OCI-LY7 (cell line): ENCODE data around the gene FEN1. TPM values are rescaled to one million over a fixed set of nuclear protein-coding genes. Genes with fewer than 3 reads are reported as not detected.

Source experiments
- BruUV-seq: library from RNA; stranded (reverse); fragments of 400-500 nt; replicated peaks from 2 replicates; lab custom pipeline; 2021; lab: Mats Ljungman, UMichigan
- CTCF ChIA-PET: fragments of 300-600 bp; sonication (Branson Sonifier 250); formaldehyde crosslinking; loops from one replicate; lab custom pipeline; 2022; ENCODE audit warnings: antibody characterized with exemption; ENCODE audit not compliant: unreplicated experiment; lab: Charles Lee
- POLR2A ChIA-PET: fragments of 300-600 bp; sonication (Branson Sonifier 250); formaldehyde crosslinking; loops from one replicate; lab custom pipeline; 2022; ENCODE audit warnings: antibody characterized with exemption; lab: Charles Lee
- DNase-seq: peaks from one replicate; pipeline ENCODE4 v3.0.0-alpha.2; 2015; ENCODE audit warnings: low spot score
- H2AFZ ChIP-seq: fragments of 200-600 bp; sonication (generic), shearing (Covaris generic); 2 replicates; pipeline ENCODE4 v1.6.1; 2014; ENCODE audit warnings: mild to moderate bottlenecking, antibody characterized with exemption, low read length, moderate library complexity
- H3K27ac ChIP-seq: fragments of 200-600 bp; sonication (generic); 2 replicates; pipeline ENCODE4 v1.5.1; 2014; ENCODE audit warnings: mixed run types, low read depth, mild to moderate bottlenecking, moderate library complexity, low read length, inconsistent platforms; ENCODE audit not compliant: poor library complexity, severe bottlenecking
- H3K36me3 ChIP-seq: fragments of 200-600 bp; sonication (generic); 2 replicates; pipeline ENCODE4 v1.6.1; 2014; ENCODE audit warnings: mild to moderate bottlenecking, antibody characterized with exemption, low read length, moderate library complexity, mixed read lengths; ENCODE audit not compliant: insufficient read depth
- H3K4me1 ChIP-seq: fragments of 200-600 bp; sonication (generic); 2 replicates; pipeline ENCODE4 v1.5.1; 2014; ENCODE audit warnings: mild to moderate bottlenecking, low read length; ENCODE audit not compliant: insufficient read depth, poor library complexity, severe bottlenecking
- H3K4me2 ChIP-seq: fragments of 200-600 bp; sonication (generic); 2 replicates; pipeline ENCODE4 v1.6.1; 2014; ENCODE audit warnings: mild to moderate bottlenecking, low read length
- H3K4me3 ChIP-seq: fragments of 200-600 bp; sonication (generic); 2 replicates; pipeline ENCODE4 v1.5.1; 2014; ENCODE audit warnings: mild to moderate bottlenecking, low read depth, low read length; ENCODE audit not compliant: poor library complexity, severe bottlenecking
- H3K79me2 ChIP-seq: fragments of 200-600 bp; sonication (generic); 2 replicates; pipeline ENCODE4 v1.6.1; 2016; ENCODE audit warnings: low read depth, mild to moderate bottlenecking, low read length, moderate library complexity, mixed read lengths; ENCODE audit not compliant: insufficient read depth
- H3K9me2 ChIP-seq: fragments of 200-600 bp; sonication (generic); 2 replicates; pipeline ENCODE4 v1.6.1; 2016; ENCODE audit warnings: mild to moderate bottlenecking, low read length, mixed read lengths; ENCODE audit not compliant: insufficient read depth
- H3K9me3 ChIP-seq: fragments of 200-600 bp; sonication (generic); 2 replicates; pipeline ENCODE4 v1.6.1; 2014; ENCODE audit warnings: mild to moderate bottlenecking, mixed run types, low read length, mixed read lengths
- H4K20me1 ChIP-seq: fragments of 200-600 bp; sonication (generic); 2 replicates; pipeline ENCODE4 v1.6.1; 2014; ENCODE audit warnings: mild to moderate bottlenecking, antibody characterized with exemption, low read length, moderate library complexity, mixed read lengths; ENCODE audit not compliant: insufficient read depth
- EZH2phosphoT487 ChIP-seq: fragments of 200-600 bp; sonication (generic); IDR thresholded peaks from 2 replicates; pipeline ENCODE4 v1.6.1; 2018; ENCODE audit warnings: low read depth, borderline replicate concordance, mild to moderate bottlenecking, mixed run types, antibody characterized with exemption, low read length, moderate library complexity, mixed read lengths
- intact Hi-C: fragments of 100-400 bp; cut with micrococcal nuclease; formaldehyde crosslinking; loops from one replicate; pipeline ENCODE4 v1.10.0; 2022; ENCODE audit not compliant: unreplicated experiment
- total RNA-seq, 2 experiments: library from RNA; depleted of rRNA in 1 of 2; stranded (reverse); fragments of >200 nt in 1 of 2; shearing (Covaris generic) in 1 of 2; gene quantifications; 2 replicates each; pipeline ENCODE4 v1.2.3, GENCODE V29; 2014 to 2022
- TF ChIP-seq, protein P1 (sequence below): fragments of 200-600 bp; sonication (generic); conservative IDR thresholded peaks from 2 replicates; pipeline ENCODE4 v1.5.1; 2014; ENCODE audit warnings: mild to moderate bottlenecking, antibody characterized with exemption, low read length, moderate library complexity, mixed read lengths

FEN1 gene
- total RNA-seq, 2 experiments from 2014 or later: 123 to 153 TPM

DNA sequence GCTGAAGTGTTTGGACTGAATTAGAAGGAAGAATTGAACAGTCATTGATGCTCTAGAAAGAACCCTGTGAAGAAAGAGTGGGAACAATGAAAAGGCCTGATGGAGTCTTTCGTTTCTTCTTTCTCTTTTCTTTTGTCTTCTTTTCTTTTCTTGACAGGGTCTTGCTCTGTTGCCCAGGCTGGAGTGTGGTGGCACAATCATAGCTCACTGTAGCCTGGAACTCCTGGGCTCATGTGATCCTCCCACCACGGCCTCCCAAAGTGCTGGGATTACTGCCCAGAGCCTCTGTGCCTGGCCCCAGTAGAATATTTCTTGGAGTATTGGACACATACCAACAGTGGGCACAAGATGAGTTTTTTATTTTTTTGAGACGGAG, 1.1 kb downstream of the FEN1 start:
- no peak overlapping the region for H2AFZ ChIP-seq
- DNase-seq: no peak
- peaks cover 75% of the 10 kb centered on the region for H3K79me2 ChIP-seq
- no peaks in the 10 kb centered on the region for H3K9me2 ChIP-seq
- H3K9me3 ChIP-seq: no peaks in the 10 kb centered on the region
- no TSS peak for BruUV-seq
- peak overlapping the region; percentile 70 for H3K27ac ChIP-seq
- peak overlapping the region; percentile 84 for H3K4me2 ChIP-seq
- ChIA-PET POLR2A (interaction anchor here (0.7 kb wide), 1 partner anchor 86 kb away, joined by 3 read pairs; no protein-coding TSS in a partner anchor), CTCF (interaction anchor here (1.2 to 1.5 kb wide), 2 partner anchors 88 to 288 kb away, joined by 5 read pairs; no protein-coding TSS in a partner anchor)
- H3K4me3 ChIP-seq: peak overlapping the region; percentile 97
- H3K36me3 ChIP-seq: peaks cover 70% of the 10 kb centered on the region
- peaks cover 27% of the 10 kb centered on the region for H3K4me1 ChIP-seq
- intact Hi-C loops: no loop called here
- peaks cover 15% of the 10 kb centered on the region; the same call in 1 of the 2 replicates for H4K20me1 ChIP-seq
- no peak for TF ChIP-seq EZH2phosphoT487
- TF ChIP-seq, protein P1, sequence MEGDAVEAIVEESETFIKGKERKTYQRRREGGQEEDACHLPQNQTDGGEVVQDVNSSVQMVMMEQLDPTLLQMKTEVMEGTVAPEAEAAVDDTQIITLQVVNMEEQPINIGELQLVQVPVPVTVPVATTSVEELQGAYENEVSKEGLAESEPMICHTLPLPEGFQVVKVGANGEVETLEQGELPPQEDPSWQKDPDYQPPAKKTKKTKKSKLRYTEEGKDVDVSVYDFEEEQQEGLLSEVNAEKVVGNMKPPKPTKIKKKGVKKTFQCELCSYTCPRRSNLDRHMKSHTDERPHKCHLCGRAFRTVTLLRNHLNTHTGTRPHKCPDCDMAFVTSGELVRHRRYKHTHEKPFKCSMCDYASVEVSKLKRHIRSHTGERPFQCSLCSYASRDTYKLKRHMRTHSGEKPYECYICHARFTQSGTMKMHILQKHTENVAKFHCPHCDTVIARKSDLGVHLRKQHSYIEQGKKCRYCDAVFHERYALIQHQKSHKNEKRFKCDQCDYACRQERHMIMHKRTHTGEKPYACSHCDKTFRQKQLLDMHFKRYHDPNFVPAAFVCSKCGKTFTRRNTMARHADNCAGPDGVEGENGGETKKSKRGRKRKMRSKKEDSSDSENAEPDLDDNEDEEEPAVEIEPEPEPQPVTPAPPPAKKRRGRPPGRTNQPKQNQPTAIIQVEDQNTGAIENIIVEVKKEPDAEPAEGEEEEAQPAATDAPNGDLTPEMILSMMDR: no peak

DNA sequence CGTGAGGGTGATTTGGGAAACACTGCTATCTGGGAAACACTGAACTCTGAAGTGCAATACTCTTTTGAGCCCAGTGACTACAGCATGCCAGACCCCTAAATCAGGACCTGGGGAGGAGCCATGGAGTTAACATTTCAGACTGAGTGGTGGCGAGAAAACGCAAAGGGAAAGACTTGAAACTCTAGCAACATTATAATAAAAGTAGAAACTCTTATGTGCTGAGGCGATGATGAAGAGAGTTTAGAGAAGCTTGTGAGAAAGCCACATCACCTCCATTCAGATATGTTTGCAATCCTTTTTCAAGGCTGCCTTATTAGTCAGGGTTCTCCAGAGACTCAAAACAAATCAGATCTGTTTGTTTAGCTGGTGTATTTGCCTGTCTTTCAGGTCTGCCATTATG, 1.9 kb downstream of the FEN1 start:
- peak overlapping the region; percentile 45 for H3K4me3 ChIP-seq
- no peaks in the 10 kb centered on the region for H3K9me2 ChIP-seq
- ChIA-PET CTCF (no interaction called here), POLR2A (interaction anchor here (0.6 to 1.5 kb wide), 2 partner anchors 39 to 50 kb away, joined by 3 read pairs; no protein-coding TSS in a partner anchor)
- H2AFZ ChIP-seq: no peak overlapping the region
- H3K4me1 ChIP-seq: peaks cover 27% of the 10 kb centered on the region
- TF ChIP-seq, protein P1: no peak
- TF ChIP-seq EZH2phosphoT487: no peak
- intact Hi-C loops: no loop called here
- no peaks in the 10 kb centered on the region for H3K9me3 ChIP-seq
- DNase-seq: no peak
- H4K20me1 ChIP-seq: peaks cover 16% of the 10 kb centered on the region; the same call in 1 of the 2 replicates
- H3K79me2 ChIP-seq: peaks cover 83% of the 10 kb centered on the region
- no TSS peak for BruUV-seq
- peaks cover 68% of the 10 kb centered on the region for H3K36me3 ChIP-seq
- H3K4me2 ChIP-seq: peak overlapping the region; percentile 84
- H3K27ac ChIP-seq: no peak overlapping the region

DNA sequence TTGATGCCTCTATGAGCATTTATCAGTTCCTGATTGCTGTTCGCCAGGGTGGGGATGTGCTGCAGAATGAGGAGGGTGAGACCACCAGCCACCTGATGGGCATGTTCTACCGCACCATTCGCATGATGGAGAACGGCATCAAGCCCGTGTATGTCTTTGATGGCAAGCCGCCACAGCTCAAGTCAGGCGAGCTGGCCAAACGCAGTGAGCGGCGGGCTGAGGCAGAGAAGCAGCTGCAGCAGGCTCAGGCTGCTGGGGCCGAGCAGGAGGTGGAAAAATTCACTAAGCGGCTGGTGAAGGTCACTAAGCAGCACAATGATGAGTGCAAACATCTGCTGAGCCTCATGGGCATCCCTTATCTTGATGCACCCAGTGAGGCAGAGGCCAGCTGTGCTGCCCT, 2.7 kb downstream of the FEN1 start:
- Histone ChIP-seq H3K27ac (no peak overlapping the region), H2AFZ (no peak overlapping the region), H3K4me2 (peak overlapping the region; percentile 84; the same call in 1 of the 2 replicates), H4K20me1 (peaks cover 18% of the 10 kb centered on the region; the same call in 1 of the 2 replicates), H3K4me3 (no peak overlapping the region), H3K4me1 (peaks cover 27% of the 10 kb centered on the region), H3K79me2 (peaks cover 86% of the 10 kb centered on the region), H3K9me2 (no peaks in the 10 kb centered on the region), H3K9me3 (no peaks in the 10 kb centered on the region), H3K36me3 (peaks cover 68% of the 10 kb centered on the region)
- no peak for TF ChIP-seq EZH2phosphoT487
- TF ChIP-seq, protein P1: no peak
- POLR2A ChIA-PET: interaction anchor here (1.5 kb wide), 1 partner anchor 38 kb away, joined by 3 read pairs; no protein-coding TSS in a partner anchor
- no TSS peak for BruUV-seq
- intact Hi-C loops: no loop called here
- DNase-seq: no peak
- CTCF ChIA-PET: no interaction called here
